ENCODE results near the gene RBCK1.
"Not testable (repeated sequence)": the region's sequence is repeated elsewhere in the genome, so short reads cannot be mapped to it uniquely, and the experiment has no call there.

RBCK1 gene

DNA sequence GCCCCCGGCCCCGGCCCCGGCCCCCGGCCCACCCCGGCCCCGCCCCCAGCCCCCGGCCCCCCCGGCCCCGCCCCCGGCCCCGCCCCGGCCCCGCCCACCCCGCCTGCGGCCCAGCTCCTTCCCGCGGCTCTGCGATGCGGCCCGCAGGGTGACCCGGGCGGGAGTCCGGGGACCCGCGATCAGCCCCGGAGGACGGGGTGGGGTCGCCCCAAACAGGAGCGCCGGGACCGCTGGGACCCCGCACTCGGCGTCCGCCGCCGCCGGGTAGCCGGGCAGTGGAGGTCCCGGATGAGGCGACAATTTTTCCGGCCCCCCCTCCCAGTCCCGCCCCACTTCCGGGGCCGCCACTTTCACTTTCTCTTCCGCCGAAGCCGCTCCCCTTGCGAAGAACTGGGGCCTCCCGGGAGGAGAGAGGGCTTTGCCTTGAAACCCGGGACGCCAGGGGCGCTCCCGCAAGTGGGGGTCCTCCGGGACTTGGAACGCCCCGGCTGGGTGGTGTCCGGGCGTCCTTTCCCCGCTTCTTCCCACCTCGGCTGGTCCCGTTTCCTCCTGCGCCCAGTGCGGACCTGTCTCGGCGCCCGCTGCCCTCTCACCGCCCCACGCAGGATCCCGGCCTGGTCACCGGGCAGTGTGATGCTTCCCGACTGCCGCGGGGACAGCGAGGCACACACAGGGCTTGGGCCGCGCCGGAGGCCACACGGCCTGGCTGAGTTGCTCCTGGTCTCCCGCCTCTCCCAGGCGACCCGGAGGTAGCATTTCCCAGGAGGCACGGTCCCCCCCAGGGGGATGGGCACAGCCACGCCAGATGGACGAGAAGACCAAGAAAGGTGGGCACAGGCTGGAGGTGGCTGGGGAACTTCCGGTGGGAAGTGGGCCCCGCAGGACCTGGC, at the start of gene RBCK1:
RBCK1 (plus strand) TSS at position 347 of the 890 bp plus-strand sequence; CDS start at position 806, 459 bp downstream.
- DNase-seq (ENCODE audit: low read depth in 3 of 3, low spot score in 1 of 3) = peak; percentile 62 to 82 (median 79)

DNA sequence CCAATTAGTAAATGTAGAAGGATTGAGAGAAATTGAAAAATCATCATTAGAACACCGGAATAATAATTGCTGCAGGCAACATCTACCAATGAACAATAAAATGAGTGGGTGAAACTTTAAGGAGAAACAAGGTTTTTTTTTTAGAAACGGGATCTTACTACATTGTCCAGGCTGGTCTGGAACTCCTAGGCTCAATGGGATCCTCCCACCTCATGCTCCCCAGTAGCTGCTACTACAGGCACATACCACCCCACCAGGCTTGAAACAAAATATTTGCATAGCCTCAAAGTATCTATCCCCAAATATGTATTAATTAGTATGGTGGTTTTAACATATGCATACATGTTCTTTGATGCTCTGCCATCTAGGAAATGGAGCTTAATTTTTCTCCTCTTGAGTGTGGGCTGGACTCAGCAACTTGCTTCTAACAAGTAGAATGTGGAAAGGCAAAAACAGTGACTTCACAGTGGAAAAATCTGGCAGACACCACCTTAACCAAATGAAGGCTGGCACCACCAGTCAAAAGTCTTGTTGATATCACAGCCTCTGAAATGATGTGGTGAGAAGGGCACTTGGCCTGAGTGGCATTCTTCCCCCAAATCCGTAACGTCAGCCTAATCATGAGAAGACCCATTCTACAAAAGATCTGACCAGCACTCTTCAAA, 49.1 kb upstream of the RBCK1 start:
- DNase-seq (ENCODE audit: low read depth in 3 of 3, low spot score in 1 of 3) = no peak

DNA sequence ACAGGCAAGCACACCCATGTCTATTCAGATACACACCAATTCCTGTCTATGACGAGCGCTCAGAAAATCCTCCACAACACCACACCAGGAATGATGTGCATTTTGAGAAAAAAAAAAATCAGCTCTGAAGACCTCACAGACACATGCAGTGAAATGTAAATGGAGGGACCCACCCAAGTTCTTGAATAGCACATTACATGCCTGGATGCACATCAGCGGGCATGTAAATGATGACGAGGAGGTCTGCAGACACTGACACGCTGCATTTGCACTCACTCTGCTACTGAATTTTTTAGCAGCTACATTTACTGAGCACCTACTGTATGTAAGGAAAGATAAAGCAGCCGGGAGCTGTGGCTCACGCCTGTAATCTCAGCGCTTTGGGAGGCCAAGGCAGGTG, 46.5 kb upstream of the RBCK1 start:
- DNase-seq (ENCODE audit: low read depth in 3 of 3, low spot score in 1 of 3) = no peak

DNA sequence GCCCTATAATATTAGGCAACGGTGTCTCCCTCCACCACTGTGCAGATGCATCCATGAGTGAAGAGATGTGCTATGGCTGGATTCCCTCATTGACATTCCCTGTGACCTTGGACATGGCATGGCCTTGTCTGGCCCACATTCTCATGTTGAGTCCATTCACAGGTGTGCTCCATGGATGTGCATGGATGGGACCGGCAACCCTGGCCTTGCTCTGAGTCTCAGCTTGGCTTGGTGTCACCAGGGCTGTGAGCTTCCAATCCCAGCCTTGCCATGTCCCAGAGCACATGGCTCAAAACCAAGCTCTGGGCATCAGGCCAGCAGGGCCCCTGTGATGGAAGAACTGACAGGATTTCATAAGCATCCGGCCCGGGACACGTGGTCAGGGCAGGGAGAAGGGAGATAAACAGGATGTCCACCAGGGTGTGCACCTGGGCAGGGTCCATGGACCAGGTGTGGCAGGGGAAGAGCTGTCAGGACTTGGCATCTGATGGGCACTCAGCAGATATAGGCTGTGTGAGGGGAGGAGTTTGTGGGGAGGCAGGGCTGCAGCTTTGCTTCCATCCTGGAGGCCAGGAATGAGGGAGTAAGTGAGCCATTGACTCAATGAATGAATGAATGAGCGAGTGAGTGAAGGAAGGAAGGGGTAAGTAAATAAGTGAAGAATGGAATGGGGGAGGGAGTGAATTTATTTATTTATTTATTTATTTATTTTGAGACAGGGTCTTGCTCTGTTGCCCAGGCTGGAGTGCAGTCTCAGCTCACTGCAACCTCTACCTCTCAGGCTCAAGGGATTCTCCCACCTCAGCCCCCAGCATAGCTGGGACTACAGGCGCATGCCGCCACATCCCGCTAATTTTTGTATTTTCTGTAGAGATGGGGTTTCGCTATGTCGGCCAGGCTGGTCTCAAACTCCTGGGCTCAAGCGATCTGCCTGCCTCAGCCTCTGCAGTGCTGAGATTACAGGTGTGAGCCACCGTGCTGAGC, 45.5 kb upstream of the RBCK1 start:
- no peak for DNase-seq (ENCODE audit: low read depth in 3 of 3, low spot score in 1 of 3)

DNA sequence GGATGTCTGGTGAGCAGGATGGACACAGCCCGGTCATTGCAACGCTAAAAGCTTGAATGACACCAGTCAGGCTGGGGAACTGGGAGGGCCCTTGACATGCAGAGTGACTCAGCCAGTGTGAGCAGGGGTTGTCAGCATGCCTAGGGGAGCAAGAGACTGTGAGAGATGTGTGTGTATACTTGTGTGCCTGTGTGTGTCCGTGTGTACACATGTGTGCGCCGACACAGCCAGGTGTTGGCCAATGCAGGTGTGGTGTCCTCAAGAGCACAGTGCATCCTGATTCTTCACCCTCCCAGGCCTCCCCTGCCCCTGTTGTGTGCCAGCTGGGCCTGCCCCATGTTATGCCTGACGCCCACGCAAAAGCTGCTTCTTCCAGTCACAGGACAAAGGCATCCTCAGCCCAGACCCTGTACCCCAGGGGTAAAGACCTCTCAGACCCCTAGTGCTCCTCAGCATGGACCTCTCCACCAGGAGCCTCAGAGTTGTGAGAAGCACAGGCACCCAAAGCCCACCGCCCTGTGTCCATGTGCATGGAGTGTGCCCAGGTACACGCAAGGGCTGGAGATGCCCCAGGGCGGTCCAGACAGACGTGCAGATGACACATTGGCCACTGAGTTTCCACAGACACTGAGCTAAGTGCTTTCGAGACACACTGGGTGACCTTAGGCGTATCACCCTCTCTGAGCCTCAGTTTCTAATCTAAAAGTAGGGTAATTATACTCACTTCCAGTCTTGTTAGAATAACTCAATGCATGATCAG, 44.6 kb upstream of the RBCK1 start:
- no peak for DNase-seq (ENCODE audit: low read depth in 3 of 3, low spot score in 1 of 3)

DNA sequence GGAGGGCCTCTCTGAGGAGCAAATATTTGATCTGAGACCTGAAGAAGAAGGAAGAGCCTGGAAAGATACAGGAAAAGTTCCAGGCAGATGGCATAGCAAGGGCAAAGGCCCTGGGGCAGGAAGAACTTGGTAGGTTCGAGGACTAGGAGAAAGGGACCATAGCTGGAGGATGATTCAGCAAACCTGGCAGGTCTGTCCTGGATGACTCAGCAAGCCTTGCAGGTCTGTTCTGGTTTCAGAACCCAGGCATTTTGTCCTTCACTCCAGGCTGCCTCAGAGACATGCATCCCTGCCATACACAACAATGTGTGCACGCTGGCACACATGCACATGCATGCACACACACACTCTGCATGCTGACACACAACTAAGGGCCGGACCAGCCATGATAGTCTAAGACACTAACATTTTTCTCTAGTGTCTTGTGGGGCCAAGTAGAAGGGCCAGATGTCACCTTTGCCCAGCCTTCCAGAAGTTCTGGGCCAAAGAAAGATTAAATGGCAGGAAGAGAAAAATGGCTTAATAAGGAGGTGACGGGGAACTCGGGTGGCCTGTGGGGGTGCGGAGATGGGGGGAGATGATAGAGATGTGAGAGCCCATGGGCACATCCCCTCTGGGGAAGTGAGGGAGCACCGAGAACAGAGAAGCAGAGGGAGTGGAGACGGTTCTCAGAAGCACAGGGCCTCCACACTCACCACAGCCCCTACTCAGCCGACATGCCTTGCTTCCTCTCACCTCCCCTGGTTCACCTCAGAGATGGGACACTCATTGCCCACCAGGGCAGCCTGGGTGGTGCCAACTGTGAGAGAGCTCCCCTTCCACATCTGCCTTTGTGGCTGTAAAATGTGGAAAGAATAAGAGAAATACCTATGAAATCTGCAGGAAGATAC, 42.9 kb upstream of the RBCK1 start:
- DNase-seq (ENCODE audit: low read depth in 3 of 3, low spot score in 1 of 3) = no peak

DNA sequence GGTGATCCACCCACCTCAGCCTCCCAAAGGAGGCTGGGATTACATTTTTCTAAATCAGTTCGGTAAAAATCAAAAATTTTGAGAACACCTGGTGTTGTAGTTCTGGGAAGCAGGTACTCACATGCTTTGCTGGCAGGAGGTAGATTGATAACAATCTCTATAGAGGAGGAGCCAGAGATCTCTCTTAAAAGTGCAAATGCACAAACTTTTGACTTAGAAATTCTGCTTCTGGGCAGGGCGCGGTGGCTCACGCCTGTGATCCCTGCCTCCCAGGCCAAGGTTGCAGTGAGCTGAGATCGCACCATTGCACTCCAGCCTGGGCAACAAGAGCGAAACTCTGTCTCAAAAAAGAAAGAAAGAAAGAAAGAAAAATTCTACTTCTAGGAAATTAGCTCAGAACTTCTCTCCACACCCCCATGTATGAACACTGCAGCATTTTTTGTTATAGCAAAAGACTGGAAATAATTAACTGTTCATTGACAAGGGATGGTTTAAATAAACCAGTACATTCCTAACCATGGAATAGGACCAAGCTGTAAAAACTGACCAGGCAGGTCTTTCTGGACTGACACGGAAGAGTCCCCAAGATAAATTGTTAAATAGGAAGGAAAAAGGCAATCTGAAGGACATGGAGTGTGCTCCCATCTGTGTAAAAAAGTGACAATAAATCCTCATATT, 41.9 kb upstream of the RBCK1 start:
- no peak for DNase-seq (ENCODE audit: low read depth in 3 of 3, low spot score in 1 of 3)

DNA sequence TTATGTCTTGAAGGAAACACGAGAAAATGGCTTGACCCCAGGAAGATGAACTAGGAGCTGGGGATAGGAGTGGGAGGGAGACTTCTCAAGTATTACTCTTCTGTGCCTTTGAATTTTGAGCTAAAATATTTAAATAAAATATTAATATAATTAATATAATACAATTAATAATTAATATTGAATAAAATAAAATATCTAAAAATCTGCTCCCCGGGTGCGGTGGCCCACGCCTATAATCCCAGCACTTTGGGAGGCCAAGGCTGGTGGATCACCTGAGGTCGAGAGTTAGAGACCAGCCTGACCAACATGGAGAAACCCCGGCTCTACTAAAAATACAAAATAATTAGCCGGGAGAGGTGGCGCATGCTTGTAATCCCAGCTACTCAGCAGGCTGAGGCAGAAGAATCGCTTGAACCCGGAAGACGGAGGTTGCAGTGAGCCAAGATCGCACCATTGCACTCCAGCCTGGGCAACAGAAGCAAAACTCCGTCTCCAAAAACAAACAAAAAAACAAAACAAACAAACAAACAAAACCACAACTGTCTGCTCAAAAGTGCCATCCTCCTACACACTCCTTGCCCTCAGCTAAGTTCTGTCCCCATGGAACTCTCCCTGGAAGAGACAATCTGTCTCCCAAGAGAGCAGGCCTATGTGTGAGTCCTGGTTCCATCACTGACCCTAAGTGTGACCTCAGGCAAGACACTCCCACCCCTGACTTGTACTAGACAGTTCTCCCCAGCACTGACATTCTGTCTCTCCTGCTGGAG, 41.2 kb upstream of the RBCK1 start:
- no peak for DNase-seq (ENCODE audit: low read depth in 3 of 3, low spot score in 1 of 3)

DNA sequence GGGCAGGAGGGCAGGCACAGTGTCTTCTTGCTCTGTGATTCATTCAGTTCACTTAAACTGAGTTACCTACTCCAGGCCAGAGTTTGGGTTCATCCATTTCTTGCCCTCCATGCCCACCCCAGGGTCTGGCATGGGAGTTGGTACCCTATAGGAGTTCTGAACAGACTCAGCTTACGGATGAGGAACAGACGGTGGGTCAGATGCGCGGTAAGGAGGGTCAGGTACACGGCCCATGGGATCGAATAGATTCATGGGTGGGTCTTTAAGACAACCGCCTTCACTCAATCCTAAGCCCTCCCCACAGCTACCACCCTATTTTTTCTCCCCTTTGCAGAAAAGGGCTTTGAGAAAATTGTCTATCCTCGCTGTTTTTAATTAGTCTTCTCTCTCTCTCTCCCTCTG, 40.6 kb upstream of the RBCK1 start:
- DNase-seq (ENCODE audit: low read depth in 3 of 3, low spot score in 1 of 3) = no peak

DNA sequence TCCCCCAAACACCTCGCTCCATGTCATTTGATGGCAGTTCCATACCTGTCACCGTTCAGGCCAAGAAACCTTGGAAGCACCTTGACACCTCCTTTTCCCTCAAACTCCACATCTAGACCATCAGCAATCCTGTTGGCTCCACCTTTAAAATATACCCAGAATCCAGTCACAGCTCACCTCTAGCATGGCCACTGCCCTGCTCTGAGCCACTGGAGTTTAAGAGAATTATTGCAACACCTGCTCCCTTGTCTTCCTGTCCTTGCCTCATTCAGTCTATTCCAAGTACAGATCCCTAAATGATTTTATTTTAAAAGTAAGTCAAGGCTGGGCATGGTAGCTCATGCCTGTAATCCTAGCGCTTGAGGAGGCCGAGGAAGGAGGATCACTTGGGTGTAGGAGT, 39.2 kb upstream of the RBCK1 start:
- no peak for DNase-seq (ENCODE audit: low read depth in 3 of 3, low spot score in 1 of 3)

DNA sequence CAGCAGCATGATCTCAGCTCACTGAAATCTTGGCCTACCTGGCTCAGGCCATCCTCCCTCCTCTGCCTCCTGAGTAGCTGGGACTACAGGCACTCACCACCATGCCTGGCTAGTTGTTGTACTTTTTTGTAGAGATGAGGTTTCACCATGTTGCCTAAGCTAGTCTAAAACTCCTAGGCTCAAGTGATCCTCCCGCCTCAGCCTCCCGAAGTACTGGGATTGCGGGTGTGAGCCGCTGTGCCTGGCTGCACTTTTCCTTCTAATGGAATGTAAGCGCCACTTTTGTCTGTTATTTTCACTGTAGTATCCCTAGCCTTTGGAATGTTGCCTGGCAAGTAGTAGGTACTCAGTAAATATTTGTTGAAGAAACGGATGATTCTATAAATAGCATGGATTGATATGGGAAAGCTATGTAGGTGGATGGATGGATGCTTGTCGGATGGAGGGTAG, 37.9 kb upstream of the RBCK1 start:
- DNase-seq (ENCODE audit: low read depth in 3 of 3, low spot score in 1 of 3) = no peak

DNA sequence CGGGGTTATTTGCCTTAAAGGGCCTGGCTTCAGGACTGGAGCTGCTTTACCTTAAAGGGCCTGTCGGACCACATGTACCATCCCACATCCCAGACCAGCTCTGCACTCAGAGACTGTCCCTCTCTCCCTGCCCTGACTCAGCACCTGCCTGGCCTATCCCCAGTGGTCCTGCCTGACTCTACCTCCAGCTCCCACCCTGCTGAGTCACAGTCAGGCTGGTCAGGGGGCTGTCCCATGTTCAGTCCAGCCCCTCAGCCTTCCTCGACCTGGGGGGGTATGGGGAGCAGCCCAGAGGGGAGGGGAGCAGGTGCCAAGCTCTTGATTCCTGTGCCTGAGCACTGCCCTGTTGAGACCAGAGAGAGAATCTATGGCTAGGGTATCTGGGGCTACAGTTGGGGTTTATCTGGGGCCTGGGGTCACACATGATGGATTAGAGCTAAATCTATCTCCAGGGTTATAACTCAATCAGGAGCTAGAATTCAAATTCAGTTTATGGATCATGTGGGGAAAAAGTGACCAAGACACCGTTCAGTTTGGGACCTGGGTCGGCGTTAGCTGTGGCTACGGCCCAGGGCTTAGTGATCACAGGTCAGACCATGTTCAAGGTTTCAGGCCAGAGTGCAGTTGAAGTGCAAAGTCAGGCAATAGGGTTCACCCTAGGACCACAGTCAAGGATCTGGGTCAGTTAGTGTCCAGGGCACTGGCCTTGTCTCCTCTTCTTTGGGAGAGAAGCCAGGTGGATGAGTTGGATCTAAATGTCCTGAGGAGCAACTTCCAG, 36.9 kb upstream of the RBCK1 start:
- DNase-seq (ENCODE audit: low read depth in 3 of 3, low spot score in 1 of 3) = no peak

DNA sequence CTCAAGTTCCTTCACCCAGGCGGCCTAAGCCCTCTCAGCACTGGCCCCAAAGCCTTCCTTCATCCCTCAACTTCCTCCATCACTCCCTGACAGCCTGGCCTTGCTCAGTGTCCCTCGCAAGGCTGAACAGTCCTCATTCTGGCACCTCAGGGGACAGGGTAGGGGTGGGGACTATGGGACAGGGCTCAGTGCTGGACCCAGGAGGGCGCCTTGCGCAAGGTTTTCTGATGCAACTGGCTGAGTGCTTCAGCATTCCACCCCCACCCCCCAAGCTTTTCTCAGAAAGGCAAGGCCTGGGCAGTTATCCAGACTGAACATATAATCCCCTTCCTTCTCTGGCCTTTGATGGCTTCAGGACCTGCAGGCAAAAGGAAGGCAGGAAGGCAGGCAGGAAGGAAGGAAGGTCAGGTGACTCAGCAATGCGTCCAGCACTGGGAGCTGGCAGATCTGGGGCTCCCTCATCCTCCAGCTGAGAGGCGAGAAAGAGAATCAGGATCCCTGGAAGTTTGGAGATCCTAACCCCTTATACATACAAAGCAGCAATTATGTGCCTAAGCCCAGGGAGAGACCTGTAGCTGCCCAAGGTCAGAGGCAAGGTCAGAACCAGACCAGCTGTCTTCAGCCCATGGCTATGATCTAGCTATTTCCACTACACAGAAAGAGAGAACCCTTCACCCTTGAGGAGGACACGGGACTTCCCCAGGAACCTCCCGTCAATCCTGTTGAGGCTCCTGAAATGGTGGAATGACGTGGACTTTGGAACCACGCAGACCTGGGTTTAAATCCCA, 36.1 kb upstream of the RBCK1 start:
- no peak for DNase-seq (ENCODE audit: low read depth in 3 of 3, low spot score in 1 of 3)

DNA sequence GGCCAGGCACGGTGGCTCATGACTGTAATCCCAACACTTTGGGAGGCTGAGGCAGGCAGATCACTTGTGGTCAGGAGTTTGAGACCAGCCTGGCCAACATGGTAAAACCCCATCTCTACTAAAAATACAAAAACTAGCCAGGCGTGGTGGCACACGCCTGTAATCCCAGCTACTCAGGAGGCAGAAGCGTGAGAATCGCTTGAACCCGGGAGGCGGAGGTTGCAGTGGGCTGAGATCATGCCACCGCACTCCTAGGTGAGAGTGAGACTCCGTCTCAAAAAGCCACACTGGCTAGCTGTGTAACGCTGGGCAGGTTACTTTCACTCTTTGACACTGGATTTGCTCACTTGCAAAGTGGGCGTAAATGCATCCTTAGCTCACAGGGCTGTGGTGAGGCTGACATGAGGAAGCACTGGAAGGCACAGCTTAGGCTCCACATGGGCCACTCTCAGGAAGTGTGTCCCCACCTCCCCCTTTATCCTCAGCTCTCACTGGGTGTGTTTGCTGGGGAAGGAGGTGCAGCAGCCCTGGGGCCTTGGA, 35.5 kb upstream of the RBCK1 start:
- not testable (repeated sequence) for DNase-seq (ENCODE audit: low read depth in 3 of 3, low spot score in 1 of 3)

DNA sequence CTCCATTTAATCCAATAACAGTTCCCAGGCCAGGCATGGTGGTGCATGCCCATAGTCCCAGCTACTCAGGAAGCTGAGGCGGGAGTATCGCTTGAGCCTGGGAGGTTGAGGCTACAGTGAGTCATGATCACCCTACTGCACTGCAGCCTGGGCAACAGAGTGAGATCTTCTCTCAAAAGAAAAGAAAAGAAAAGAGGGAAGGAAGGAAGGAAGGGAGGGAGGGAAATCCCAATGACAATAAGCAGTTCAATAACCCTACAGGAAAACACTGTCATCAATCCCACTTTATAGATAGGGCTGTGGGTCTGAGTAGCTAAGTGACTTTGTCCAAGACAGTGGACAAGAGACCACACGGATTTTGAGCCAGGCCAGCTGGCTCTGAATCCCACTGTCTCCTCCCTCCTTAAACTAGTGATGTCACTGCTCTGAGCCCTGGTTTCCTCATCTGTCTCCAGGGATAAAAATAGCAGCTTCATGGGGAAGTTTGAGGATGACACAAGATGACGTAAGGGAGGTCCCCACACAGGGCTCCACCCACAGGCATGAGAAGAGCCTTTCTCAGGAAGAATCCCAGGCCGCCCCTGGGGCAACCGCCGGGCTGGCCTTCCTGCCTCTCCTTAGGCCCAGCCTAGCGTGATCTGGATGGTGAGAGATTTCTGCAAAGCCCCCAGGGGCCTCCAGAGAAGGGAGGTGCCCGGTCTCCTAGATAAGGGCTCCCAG, 34.8 kb upstream of the RBCK1 start:
- DNase-seq (ENCODE audit: low read depth in 3 of 3, low spot score in 1 of 3) = no peak
